Omental fat pad (tissue), 4 donors: Measurements from ENCODE around the gene FGD4. TPM values are rescaled to one million over a fixed set of nuclear protein-coding genes. Genes with fewer than 3 reads are reported as not detected.
A peak's percentile ranks its signal among the peaks of the same experiment; 100 is the strongest.

Experiments
- ATAC-seq: fragments of 150-250 bp; one replicate; pipeline ENCODE4 v1.9.1; 2016; ENCODE audit warnings: mild to moderate bottlenecking, moderate library complexity; ENCODE audit not compliant: low FRiP score
- DNase-seq: peaks from one replicate; pipeline ENCODE4 v3.0.0-alpha.2; 2019; ENCODE audit warnings: low spot score
- CTCF ChIP-seq, 3 donors: fragments of 450-650 bp; IDR thresholded peaks; one replicate each; pipeline ENCODE4 v1.5.1; 2016 to 2017; ENCODE audit warnings: antibody characterized with exemption in 3 of 3, mild to moderate bottlenecking in 3 of 3, moderate library complexity in 2 of 3
- total RNA-seq, 4 donors: library from RNA; depleted of rRNA; stranded (reverse); fragments of >200 nt; gene quantifications; one replicate each; pipeline ENCODE4 v1.1.0, GENCODE V29; 2016

Gene FGD4
- total RNA-seq, 4 donors from 2014 or later = 43.1 to 111 (median 51.5) TPM

- DNase-seq = no peak
- ATAC-seq = no peak
- TF ChIP-seq CTCF (IDR thresholded peaks at IDR 0.05) = no peak
Measured at GRCh38 chr12:32494656-32495055, 95.3 kb downstream of the FGD4 start.

- DNase-seq (no peak), ATAC-seq (no peak)
- TF ChIP-seq CTCF (IDR thresholded peaks at IDR 0.05) = no peak
Measured at GRCh38 chr12:32496946-32497345, 97.6 kb downstream of the FGD4 start.

DNA sequence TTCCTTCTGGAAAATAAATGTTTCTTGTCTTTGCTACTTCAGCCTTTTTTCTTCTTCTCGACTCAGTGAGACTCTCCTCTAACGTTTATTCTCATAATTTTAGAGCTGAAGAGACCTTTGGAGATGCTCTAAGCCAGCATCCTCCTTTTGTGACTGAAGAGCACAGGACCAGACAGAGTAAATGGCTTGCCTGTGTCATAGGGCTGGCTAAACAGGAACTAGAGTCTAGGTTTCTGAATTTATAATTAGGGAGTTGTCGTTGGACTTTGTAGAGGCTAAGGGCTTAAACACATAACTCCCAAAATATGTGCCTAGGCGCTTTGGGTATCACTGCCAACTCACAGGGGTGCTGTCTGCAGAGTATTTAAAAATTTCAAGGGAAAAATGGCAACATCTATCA lies 98.5 kb downstream of the FGD4 start:
- ATAC-seq (no peak), DNase-seq (no peak)
- no peak for TF ChIP-seq CTCF (IDR thresholded peaks at IDR 0.05)

- no peak for DNase-seq
- no peak for ATAC-seq
- TF ChIP-seq CTCF (IDR thresholded peaks at IDR 0.05) = no peak
Measured at GRCh38 chr12:32499048-32499447, 99.7 kb downstream of the FGD4 start.

- peak; percentile 47 for ATAC-seq
- no peak for DNase-seq
- TF ChIP-seq CTCF (IDR thresholded peaks at IDR 0.05) = no peak
Measured at GRCh38 chr12:32501835-32502333, 102.5 kb downstream of the FGD4 start.

GRCh38 chr12:32502693-32503502 lies 103.5 kb downstream of the FGD4 start:
- no peak for TF ChIP-seq CTCF (IDR thresholded peaks at IDR 0.05)
- DNase-seq (no peak), ATAC-seq (peak; percentile 69)

DNA sequence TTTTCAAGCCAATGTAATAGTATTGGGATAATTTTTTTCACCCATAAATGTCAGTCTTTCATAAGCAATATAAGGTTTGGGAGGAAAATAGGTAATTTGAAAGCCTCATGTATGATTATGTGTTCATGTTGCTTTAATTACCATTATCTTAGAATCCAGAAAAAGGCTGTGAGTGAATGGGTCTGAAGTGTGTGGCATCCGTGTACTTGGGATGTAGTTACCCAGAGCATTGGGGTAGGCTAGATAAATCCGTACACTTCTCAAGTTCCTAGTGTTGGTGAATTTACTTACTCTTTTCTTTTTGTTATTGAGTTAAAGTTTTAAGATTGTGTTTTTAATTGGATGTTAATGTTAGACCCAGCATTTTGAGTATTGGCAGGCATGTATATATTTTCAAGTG lies 104.4 kb downstream of the FGD4 start:
- ATAC-seq = no peak
- no peak for TF ChIP-seq CTCF (IDR thresholded peaks at IDR 0.05)
- DNase-seq = no peak
